Gastroesophageal sphincter (tissue), 3 donors: ENCODE results near the gene ZFHX3.

Experiments
- CTCF ChIP-seq, 4 experiments: fragments of 200-600 bp in 2 of 4; fragments of 450-650 bp in 2 of 4; sonication (generic) in 1 of 4; IDR thresholded peaks; one replicate each; pipeline ENCODE4 v1.5.1; 2017 to 2019; ENCODE audit warnings: antibody characterized with exemption in 4 of 4, mild to moderate bottlenecking in 2 of 4, moderate library complexity in 2 of 4
- EP300 ChIP-seq: sonication (generic); formaldehyde crosslinking; IDR thresholded peaks from one replicate; pipeline ENCODE4 v1.6.1; 2017; ENCODE audit warnings: antibody characterized with exemption, mild to moderate bottlenecking
- POLR2A ChIP-seq, 2 donors: fragments of 450-650 bp; IDR thresholded peaks; one replicate each; pipeline ENCODE4 v1.6.1; 2017; ENCODE audit warnings: antibody characterized with exemption in 2 of 2, mild to moderate bottlenecking in 2 of 2, moderate library complexity in 1 of 2

DNA sequence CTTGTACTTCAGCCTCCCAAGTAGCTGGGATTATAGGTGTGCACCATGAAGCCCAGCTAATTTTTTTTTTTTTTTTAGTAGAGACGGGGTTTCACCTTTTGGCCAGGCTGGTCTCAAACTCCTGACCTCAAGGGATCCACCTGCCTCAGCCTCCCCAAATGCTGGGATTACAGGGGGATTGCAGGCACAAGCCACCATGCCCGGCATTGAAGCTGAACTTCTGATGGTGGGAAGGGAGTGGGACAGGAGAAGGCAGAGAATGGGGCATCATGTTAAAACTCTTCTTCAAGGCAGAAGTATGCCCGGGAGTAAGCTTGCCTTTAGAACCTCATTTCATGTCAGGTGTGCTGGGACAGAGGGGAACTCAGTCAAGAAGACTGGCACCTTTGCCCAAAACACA, 48.6 kb upstream of the ZFHX3 start:
- TF ChIP-seq CTCF (IDR thresholded peaks at IDR 0.05) (no peak), POLR2A (IDR thresholded peaks at IDR 0.05) (no peak), EP300 (no peak)
